ENCODE data around the gene SUMO1. TPM values are rescaled to one million over a fixed set of nuclear protein-coding genes. Genes with fewer than 3 reads are reported as not detected.

The SUMO1 gene
- total and polyA plus RNA-seq, 2 donors (not counting 1 experiment from before 2014, with no cell fraction given): 15.6 to 60.0 TPM

Small RNAs within 50 kb of the gene (small RNA-seq; reads per million reads assigned to genes)
- gene AC079354.2 (ENCODE audit: insufficient read length, low read depth, low replicate concordance) (not detected), gene RF00575 (ENCODE audit: insufficient read length, low read depth, low replicate concordance) (not detected), gene SNORD70 (ENCODE audit: insufficient read length, low read depth, low replicate concordance) (4,592 reads per million, percentile 99 among the genes with 10 or more reads in this experiment)

Other genes with a start within 250 kb of the SUMO1 start
- 2.1 TPM in 2 replicates for gene FZD7, start 204.7 kb downstream of the SUMO1 start, total RNA-seq
- gene FZD7, start 204.7 kb downstream of the SUMO1 start, polyA plus RNA-seq: 0.58 and 0.67 TPM in 2 replicates
- gene KIAA2012, start 165.3 kb downstream of the SUMO1 start, total RNA-seq: not detected in 2 replicates
- gene KIAA2012, start 165.3 kb downstream of the SUMO1 start, polyA plus RNA-seq: not detected in 2 replicates
- 136 and 138 TPM in 2 replicates for gene NOP58, start 27.2 kb upstream of the SUMO1 start, total RNA-seq
- 58.2 and 203 TPM in 2 replicates for gene NOP58, start 27.2 kb upstream of the SUMO1 start, polyA plus RNA-seq
- 24.6 and 27.2 TPM in 2 replicates for gene BMPR2, start 137.7 kb upstream of the SUMO1 start, total RNA-seq
- 3.1 and 3.8 TPM in 2 replicates for gene BMPR2, start 137.7 kb upstream of the SUMO1 start, polyA plus RNA-seq

Data from B cell (primary cell).